A549 (cell line): Measurements from ENCODE around the gene TRPM2. TPM values are rescaled to one million over a fixed set of nuclear protein-coding genes. Genes with fewer than 3 reads are reported as not detected.
A peak's percentile ranks its signal among the peaks of the same experiment; 100 is the strongest.

ENCODE experiments used
- ATAC-seq, 2 experiments: fragments of 200-7000 bp in 1 of 2; fragments of >200 bp in 1 of 2; cut with Nextera tagmentation in 1 of 2; cut with Tn5 transposase in 1 of 2; 3 replicates each; pipeline versions ENCODE4 v1.8.0 to v1.9.1; 2018 to 2020; ENCODE audit warnings: mild to moderate bottlenecking in 1 of 2, moderate library complexity in 1 of 2
- CTCF ChIA-PET: fragments of 300-600 bp; sonication (Branson Sonifier 250); formaldehyde crosslinking; extraction: SDS; loops from one replicate; lab custom pipeline; 2021; ENCODE audit warnings: antibody characterized with exemption, inconsistent platforms; lab: Yijun Ruan, JAX
- POLR2A ChIA-PET: fragments of 350-600 bp; formaldehyde crosslinking; extraction: SDS; loops from one replicate; lab custom pipeline; 2021; ENCODE audit warnings: antibody characterized with exemption, inconsistent platforms; lab: Yijun Ruan, JAX
- DNase-seq, 2 experiments: peaks; one replicate each; pipeline versions ENCODE4 v3.0.0 to v3.0.0-alpha.2; 2011 to 2016; ENCODE audit warnings: low read depth in 1 of 2, low spot score in 1 of 2
- FAIRE-seq: peaks from 2 replicates; lab custom pipeline; 2011; peaks lifted over from hg19 to GRCh38; lab: Jason Lieb, UNC
- H3K27ac ChIP-seq, 2 experiments: fragments of >200 bp; sonication (Bioruptor Twin); formaldehyde crosslinking; 3 replicates each; pipeline ENCODE4 v1.5.1; 2016 to 2017
- H3K4me1 ChIP-seq: fragments of >200 bp; sonication (Bioruptor Twin); formaldehyde crosslinking; 3 replicates; pipeline ENCODE4 v1.6.1; 2016
- H3K4me2 ChIP-seq: fragments of >200 bp; sonication (Bioruptor Twin); formaldehyde crosslinking; 3 replicates; pipeline ENCODE4 v1.6.1; 2016
- H3K4me3 ChIP-seq: fragments of >200 bp; sonication (Bioruptor Twin); formaldehyde crosslinking; 3 replicates; pipeline ENCODE4 v1.5.1; 2016
- H3K9me3 ChIP-seq: fragments of >200 bp; sonication (Bioruptor Twin); formaldehyde crosslinking; 3 replicates; pipeline ENCODE4 v1.6.1; 2016
- BHLHE40 ChIP-seq: IDR thresholded peaks from 2 replicates; pipeline ENCODE4 v1.6.1; 2012; ENCODE audit warnings: low read depth, low read length, inconsistent platforms
- CBX2 ChIP-seq: fragments of 200-600 bp; sonication (generic); IDR thresholded peaks from 2 replicates; pipeline ENCODE4 v1.6.1; 2016; ENCODE audit warnings: low read depth, mild to moderate bottlenecking, borderline replicate concordance
- CBX8 ChIP-seq: fragments of 200-600 bp; sonication (generic); IDR thresholded peaks from 2 replicates; pipeline ENCODE4 v1.6.1; 2016
- CHD4 ChIP-seq: fragments of 200-600 bp; sonication (generic); IDR thresholded peaks from 2 replicates; pipeline ENCODE4 v1.6.1; 2016; ENCODE audit warnings: antibody characterized with exemption, mild to moderate bottlenecking, borderline replicate concordance
- CTCF ChIP-seq: fragments of >200 bp; sonication (Bioruptor Twin); formaldehyde crosslinking; IDR thresholded peaks from 3 replicates; pipeline ENCODE4 v1.5.1; 2016
- E2F6 ChIP-seq: IDR thresholded peaks from 2 replicates; pipeline ENCODE4 v1.6.1; 2012; ENCODE audit warnings: low read depth, borderline replicate concordance
- EHMT2 ChIP-seq: fragments of 200-600 bp; sonication (generic); IDR thresholded peaks from 2 replicates; pipeline ENCODE4 v1.6.1; 2016; ENCODE audit warnings: antibody characterized with exemption, low read depth, mild to moderate bottlenecking, moderate library complexity
- ELK1 ChIP-seq: fragments of 150-350 bp; IDR thresholded peaks from 2 replicates; pipeline ENCODE4 v1.6.1; 2014; ENCODE audit warnings: low read depth, mild to moderate bottlenecking, low read length
- EP300 ChIP-seq, 2 experiments: fragments of >200 bp; sonication (Bioruptor Twin); formaldehyde crosslinking; IDR thresholded peaks; 2 replicates in 1 of 2; 3 replicates in 1 of 2; pipeline ENCODE4 v1.6.1; 2016 to 2017
- FOSB ChIP-seq: fragments of 250-450 bp; sonication (Bioruptor Pico); IDR thresholded peaks from 2 replicates; pipeline ENCODE4 v1.5.0; 2020; ENCODE audit warnings: mild to moderate bottlenecking, moderate library complexity
- HDAC2 ChIP-seq: fragments of 200-600 bp; sonication (generic); IDR thresholded peaks from 2 replicates; pipeline ENCODE4 v1.6.1; 2016
- HES2 ChIP-seq: fragments of >200 bp; sonication (Bioruptor Twin); formaldehyde crosslinking; IDR thresholded peaks from 2 replicates; pipeline ENCODE4 v1.6.1; 2016
- HMGXB4 ChIP-seq: fragments of 250-450 bp; sonication (Bioruptor Pico); IDR thresholded peaks from 2 replicates; pipeline ENCODE4 v1.5.0; 2021; ENCODE audit warnings: mild to moderate bottlenecking, moderate library complexity, borderline replicate concordance
- HOXB13 ChIP-seq: fragments of 250-450 bp; sonication (Bioruptor Pico); IDR thresholded peaks from 2 replicates; pipeline ENCODE4 v1.5.0; 2020; ENCODE audit warnings: low read depth, mild to moderate bottlenecking, moderate library complexity
- JUN ChIP-seq, 2 experiments: fragments of >200 bp; sonication (Bioruptor Twin); formaldehyde crosslinking; IDR thresholded peaks; 2 replicates in 1 of 2; 3 replicates in 1 of 2; pipeline ENCODE4 v1.6.1; 2016 to 2017
- MAX ChIP-seq: IDR thresholded peaks from 2 replicates; pipeline ENCODE4 v1.6.1; 2012
- NFE2L2 ChIP-seq: fragments of 150-350 bp; conservative IDR thresholded peaks from 2 replicates; pipeline ENCODE4 v1.6.1; 2014; ENCODE audit warnings: low read length
- PBX3 ChIP-seq: IDR thresholded peaks from 2 replicates; pipeline ENCODE4 v1.6.1; 2012
- RAD21 ChIP-seq, 2 experiments: fragments of >200 bp in 1 of 2; sonication (Bioruptor Twin) in 1 of 2; formaldehyde crosslinking in 1 of 2; IDR thresholded peaks in 1 of 2; conservative IDR thresholded peaks in 1 of 2; 2 replicates in 1 of 2; 3 replicates in 1 of 2; pipeline ENCODE4 v1.6.1; 2012 to 2018; ENCODE audit warnings: inconsistent platforms in 1 of 2
- RARB ChIP-seq: fragments of 250-450 bp; sonication (Bioruptor Pico); IDR thresholded peaks from 2 replicates; pipeline ENCODE4 v1.8.0; 2021; ENCODE audit warnings: mild to moderate bottlenecking, moderate library complexity
- SMC3 ChIP-seq: fragments of >200 bp; sonication (Bioruptor Twin); formaldehyde crosslinking; IDR thresholded peaks from 3 replicates; pipeline ENCODE4 v1.6.1; 2018; ENCODE audit warnings: inconsistent platforms
- ZSCAN20 ChIP-seq: fragments of 250-450 bp; sonication (Bioruptor Pico); IDR thresholded peaks from 2 replicates; pipeline ENCODE4 v1.8.0; 2022; ENCODE audit warnings: mild to moderate bottlenecking, moderate library complexity
- WGBS: methylation state at CpG from one replicate; pipeline ENCODE4 v1.1.6; 2017; ENCODE audit errors: missing lambda C conversion rate; 5-methylcytosine and 5-hydroxymethylcytosine counted together
- polyA plus RNA-seq, 4 experiments: library from polyadenylated mRNA; depleted of rRNA in 3 of 4; stranded (reverse); fragments of >200 nt; fragmentation: RNase III in 1 of 4; extraction: RNeasy Plus Mini Kit Qiagen cat#74134 plus additional on column Dnase treatment in 1 of 4; gene quantifications; 2 replicates in 3 of 4; 3 replicates in 1 of 4; pipeline ENCODE4 v1.2.3, GENCODE V29; 2011 to 2017

The TRPM2 gene
- polyA plus RNA-seq, 2 of the 4 experiments (the other 2 are of a cell fraction): 3.2 to 5.5 TPM

GRCh38 chr21:44314561-44314960 lies 38.9 kb upstream of the TRPM2 start:
- H3K4me2 ChIP-seq: no peak overlapping the region
- no peak overlapping the region for H3K27ac ChIP-seq
- DNase-seq: no peak
- TF ChIP-seq BHLHE40: no peak
- no peak for TF ChIP-seq RARB (CRISPR knock-in tag)
- no peak for TF ChIP-seq NFE2L2
- no peak for TF ChIP-seq CBX2
- TF ChIP-seq, all 56 proteins: peak for 0
- WGBS: no CpG with 5 or more reads among the region's 11 CpGs
- ATAC-seq: no peak
- POLR2A ChIA-PET: no interaction called here
- Histone ChIP-seq H3K4me3 (no peak overlapping the region), H3K4me1 (no peaks in the 10 kb centered on the region), H3K9me3 (no peaks in the 10 kb centered on the region)
- CTCF ChIA-PET: interaction anchor here (1.5 to 3.1 kb wide), 3 partner anchors 9 to 23 kb away, joined by 4 to 15 read pairs (median 6); no protein-coding TSS in a partner anchor
- FAIRE-seq: no peak

GRCh38 chr21:44315691-44316203 lies 37.7 kb upstream of the TRPM2 start:
- ATAC-seq: no peak; a peak in 1 of 6 replicates
- DNase-seq: no peak
- ChIA-PET CTCF (interaction anchor here (0.6 to 3.1 kb wide), 3 partner anchors 11 to 811 kb away, joined by 3 to 15 read pairs (median 6); no protein-coding TSS in a partner anchor), POLR2A (no interaction called here)
- Histone ChIP-seq H3K9me3 (no peaks in the 10 kb centered on the region), H3K4me2 (no peak overlapping the region), H3K27ac (peak overlapping the region in 1 of 2 experiments; percentile 42; a peak in 1 of 6 replicates), H3K4me1 (no peaks in the 10 kb centered on the region), H3K4me3 (no peak overlapping the region)
- no peak for TF ChIP-seq E2F6
- TF ChIP-seq CHD4: no peak
- no peak for TF ChIP-seq HDAC2
- no peak for TF ChIP-seq JUN (IDR thresholded peaks at IDR 0.05)
- no peak for TF ChIP-seq MAX
- no peak for TF ChIP-seq CTCF
- TF ChIP-seq EP300 (IDR thresholded peaks at IDR 0.05): no peak
- no peak for FAIRE-seq
- WGBS: 89% methylated on average over 5 of the region's 16 CpGs

- FAIRE-seq (no peak), DNase-seq (no peak), ATAC-seq (no peak)
- ChIA-PET POLR2A (no interaction called here), CTCF (interaction anchor here (0.6 to 3.1 kb wide), 2 partner anchors 11 to 811 kb away, joined by 3 to 15 read pairs; no protein-coding TSS in a partner anchor)
- Histone ChIP-seq H3K4me3 (no peak overlapping the region), H3K4me1 (no peaks in the 10 kb centered on the region), H3K4me2 (no peak overlapping the region), H3K27ac (no peak overlapping the region), H3K9me3 (no peaks in the 10 kb centered on the region)
- 86% methylated on average over 8 of the region's 27 CpGs for WGBS
- TF ChIP-seq PBX3: no peak
- no peak for TF ChIP-seq CBX8
- no peak for TF ChIP-seq EHMT2
- TF ChIP-seq SMC3: no peak
- TF ChIP-seq RAD21 (conservative IDR thresholded peaks at IDR 0.05 in 1 of 2, IDR thresholded peaks at IDR 0.05 in 1 of 2): no peak
- no peak for TF ChIP-seq ZSCAN20
- no peak for TF ChIP-seq HMGXB4 (CRISPR knock-in tag)
- TF ChIP-seq CTCF: no peak
- TF ChIP-seq HOXB13 (CRISPR knock-in tag): no peak
- TF ChIP-seq FOSB: no peak
- TF ChIP-seq HES2: no peak
- no peak for TF ChIP-seq ELK1
These were observed 37.0 kb upstream of the TRPM2 start for GRCh38 chr21:44316277-44316900.
